ENCODE data around the gene CFAP53. TPM values are rescaled to one million over a fixed set of nuclear protein-coding genes. Genes with fewer than 3 reads are reported as not detected.

Gene CFAP53
- total and polyA plus RNA-seq, 12 donors = 0.09 to 0.44 (median 0.18) TPM; not detected in 4

DNA sequence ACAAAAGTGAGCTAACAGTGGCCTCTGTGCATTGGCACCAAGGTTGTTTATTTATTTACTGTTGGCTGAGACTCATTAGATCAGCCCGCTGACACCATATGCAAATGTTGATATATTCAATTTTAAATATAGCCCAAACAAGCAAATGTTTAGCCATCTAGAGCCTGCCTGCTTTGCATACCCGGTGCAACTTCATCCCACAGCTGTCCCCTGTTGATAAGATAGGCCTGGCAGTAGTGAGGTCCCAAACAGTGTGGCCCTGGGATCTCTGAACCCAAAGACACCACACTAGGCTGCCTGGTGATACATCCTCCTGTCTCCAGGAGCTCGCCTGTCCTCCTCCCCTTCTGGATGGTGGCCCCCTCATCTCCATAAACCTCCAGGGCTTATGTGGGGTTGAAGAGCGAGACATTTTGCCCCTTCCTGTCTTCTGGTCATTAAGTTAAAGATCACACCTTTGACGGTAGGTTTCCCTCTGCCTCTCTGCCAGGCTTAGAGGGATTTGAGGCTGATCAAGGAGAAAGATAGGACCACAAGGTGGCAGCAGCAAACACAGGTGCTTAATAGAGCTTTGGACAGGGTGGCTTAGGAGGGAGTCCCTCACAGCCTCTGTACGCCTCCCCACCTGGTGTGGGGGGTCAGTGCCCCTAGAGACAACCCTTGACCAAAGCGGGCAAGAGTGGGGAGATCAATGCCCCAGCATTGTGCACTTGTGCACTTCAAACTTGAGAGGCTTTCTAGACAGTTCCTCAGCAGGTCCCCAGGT is 47.7 kb downstream of the CFAP53 start:
- ATAC-seq (peak in 3 of 8 donors; percentile 29 to 52 (median 38)), DNase-seq (no peak)
- no peak overlapping the region for H3K4me3 ChIP-seq
- intact Hi-C loops (cut with DNase I) = loop anchor here in 7 of 10 donors (5.0 to 10.0 kb wide), 4 partner anchors 136 to 216 kb away; no protein-coding TSS in a partner anchor
- H3K9me3 ChIP-seq = peaks cover 0 to 33% (median 11%) of the 10 kb centered on the region in 11 donors
- 50 to 58% methylated on average over 7 of the region's 7 CpGs for WGBS, 2 donors
- TF ChIP-seq, protein P1, sequence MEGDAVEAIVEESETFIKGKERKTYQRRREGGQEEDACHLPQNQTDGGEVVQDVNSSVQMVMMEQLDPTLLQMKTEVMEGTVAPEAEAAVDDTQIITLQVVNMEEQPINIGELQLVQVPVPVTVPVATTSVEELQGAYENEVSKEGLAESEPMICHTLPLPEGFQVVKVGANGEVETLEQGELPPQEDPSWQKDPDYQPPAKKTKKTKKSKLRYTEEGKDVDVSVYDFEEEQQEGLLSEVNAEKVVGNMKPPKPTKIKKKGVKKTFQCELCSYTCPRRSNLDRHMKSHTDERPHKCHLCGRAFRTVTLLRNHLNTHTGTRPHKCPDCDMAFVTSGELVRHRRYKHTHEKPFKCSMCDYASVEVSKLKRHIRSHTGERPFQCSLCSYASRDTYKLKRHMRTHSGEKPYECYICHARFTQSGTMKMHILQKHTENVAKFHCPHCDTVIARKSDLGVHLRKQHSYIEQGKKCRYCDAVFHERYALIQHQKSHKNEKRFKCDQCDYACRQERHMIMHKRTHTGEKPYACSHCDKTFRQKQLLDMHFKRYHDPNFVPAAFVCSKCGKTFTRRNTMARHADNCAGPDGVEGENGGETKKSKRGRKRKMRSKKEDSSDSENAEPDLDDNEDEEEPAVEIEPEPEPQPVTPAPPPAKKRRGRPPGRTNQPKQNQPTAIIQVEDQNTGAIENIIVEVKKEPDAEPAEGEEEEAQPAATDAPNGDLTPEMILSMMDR (IDR thresholded peaks at IDR 0.05) = peak in 6 of 9 donors; percentile 24 to 39 (median 36)
- no peak overlapping the region for H3K27ac ChIP-seq
- peaks cover 0 to 6% (median 0%) of the 10 kb centered on the region in 9 donors for H3K4me1 ChIP-seq
- no peaks in the 10 kb centered on the region for H3K36me3 ChIP-seq
- H3K27me3 ChIP-seq = peaks cover 0 to 10% (median 0%) of the 10 kb centered on the region in 7 donors

DNA sequence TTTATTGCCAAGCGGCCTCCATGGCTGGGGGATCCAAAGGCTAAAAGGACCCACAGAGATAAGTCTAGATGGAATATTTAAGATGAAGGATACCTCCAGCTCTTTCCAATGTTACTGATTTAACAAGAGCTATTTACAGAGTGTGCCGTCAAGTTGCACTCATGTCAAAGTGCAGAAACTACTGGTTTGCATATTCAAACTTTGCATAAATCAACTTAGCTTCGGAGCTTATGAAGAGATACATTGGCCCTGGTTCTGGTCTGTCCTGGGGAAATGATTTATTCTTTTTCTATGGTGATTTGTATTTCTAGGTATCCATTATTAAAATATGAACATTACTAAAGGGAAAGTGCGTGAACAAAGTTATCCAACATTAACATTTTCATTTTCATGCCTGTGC is 57.0 kb downstream of the CFAP53 start:
- Histone ChIP-seq H3K27me3 (peaks cover 0 to 25% (median 17%) of the 10 kb centered on the region in 7 donors), H3K4me1 (no peaks in the 10 kb centered on the region), H3K9me3 (no peaks in the 10 kb centered on the region), H3K4me3 (no peak overlapping the region), H3K27ac (no peak overlapping the region), H3K36me3 (no peaks in the 10 kb centered on the region)
- DNase-seq (no peak), ATAC-seq (no peak)
- TF ChIP-seq, protein P1 (IDR thresholded peaks at IDR 0.05) = no peak
- intact Hi-C loops (cut with DNase I) = loop anchor here in 2 of 10 donors (10.0 kb wide), 1 partner anchor 265 kb away; no protein-coding TSS in a partner anchor
- 89 to 90% methylated on average over 4 of the region's 4 CpGs for WGBS, 2 donors

DNA sequence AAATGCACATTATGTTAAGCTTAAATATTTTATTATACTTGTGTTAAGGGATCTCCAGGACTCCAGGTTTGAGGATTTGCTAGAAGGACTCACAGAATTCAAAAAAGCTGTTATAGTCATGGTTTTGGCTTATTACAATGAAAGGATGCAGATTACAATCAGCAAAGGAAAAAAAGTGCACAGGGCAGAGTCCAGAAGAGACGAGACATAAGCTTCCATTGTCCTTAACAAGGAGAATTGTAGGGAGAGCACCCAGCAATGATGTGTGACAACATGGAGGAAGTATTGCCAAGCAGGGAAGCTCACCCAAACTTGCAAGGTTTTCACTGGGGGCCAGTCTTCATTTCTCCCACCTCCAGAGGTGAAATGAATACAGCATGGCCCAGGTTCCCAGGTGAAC is 58.6 kb downstream of the CFAP53 start:
- H3K36me3 ChIP-seq = no peaks in the 10 kb centered on the region
- WGBS, 2 donors = 36 to 38% methylated on average over 1 of the region's 1 CpG
- H3K4me3 ChIP-seq = no peak overlapping the region
- no peaks in the 10 kb centered on the region for H3K9me3 ChIP-seq
- intact Hi-C loops (cut with DNase I) = loop anchor here in 2 of 10 donors (10.0 kb wide), 1 partner anchor 263 kb away; no protein-coding TSS in a partner anchor
- DNase-seq = no peak
- ATAC-seq = no peak
- H3K27ac ChIP-seq = no peak overlapping the region
- TF ChIP-seq, protein P1 (IDR thresholded peaks at IDR 0.05) = no peak
- H3K27me3 ChIP-seq = peaks cover 0 to 34% (median 25%) of the 10 kb centered on the region in 7 donors
- H3K4me1 ChIP-seq = peaks cover 0 to 9% (median 0%) of the 10 kb centered on the region in 9 donors

DNA sequence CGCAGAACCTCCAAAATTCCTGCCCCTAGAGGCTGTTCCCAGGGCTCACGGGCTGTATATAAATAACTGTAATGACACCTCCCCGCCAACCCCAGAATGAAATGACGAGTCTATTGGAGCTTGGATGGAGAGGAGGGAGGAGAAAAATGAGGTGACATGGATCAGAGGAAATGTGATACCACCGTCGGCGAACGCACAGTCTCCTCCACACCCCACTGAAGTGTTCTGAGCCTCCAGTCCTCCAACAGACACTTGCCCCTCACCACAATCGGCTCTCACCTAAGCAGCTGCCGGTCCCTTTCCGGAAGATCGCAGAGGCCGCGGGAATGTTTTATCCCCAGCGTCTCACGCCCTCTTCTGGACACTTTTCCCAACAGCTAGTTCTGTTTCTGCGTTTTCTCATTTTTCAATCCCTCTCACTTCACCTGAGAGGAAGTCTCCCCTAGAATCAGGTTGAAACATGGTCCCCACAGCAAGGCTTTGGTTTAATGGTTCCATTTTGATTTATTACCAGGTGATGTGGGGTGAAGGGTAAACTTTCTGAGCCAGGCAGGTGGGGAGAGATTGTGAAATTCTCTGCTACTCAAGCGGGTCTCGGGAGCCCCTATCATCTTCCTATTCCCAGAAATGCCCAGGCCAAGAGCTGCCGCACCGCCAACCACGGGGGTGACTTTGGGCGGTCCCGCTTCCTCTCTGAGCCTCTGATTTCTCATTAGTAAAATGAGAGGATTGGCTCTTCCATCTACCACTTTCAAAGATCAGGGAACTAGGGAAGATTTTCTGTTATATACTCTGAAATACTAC is 62.3 kb downstream of the CFAP53 start:
- peak in 6 of 8 donors; percentile 39 to 66 (median 44) for ATAC-seq
- Histone ChIP-seq H3K4me3 (peak overlapping the region in 1 of 10 donors; percentile 10), H3K36me3 (no peaks in the 10 kb centered on the region), H3K4me1 (peaks cover 0 to 9% (median 0%) of the 10 kb centered on the region in 9 donors), H3K27me3 (peaks cover 0 to 47% (median 19%) of the 10 kb centered on the region in 7 donors), H3K27ac (no peak overlapping the region), H3K9me3 (peaks cover 0 to 13% (median 0%) of the 10 kb centered on the region in 11 donors)
- 20 to 22% methylated on average over 24 of the region's 24 CpGs for WGBS, 2 donors
- TF ChIP-seq, protein P1 (IDR thresholded peaks at IDR 0.05) = peak; percentile 13 to 68 (median 56)
- peak; percentile 14 to 22 for DNase-seq
- intact Hi-C loops (cut with DNase I) = loop anchor here in 3 of 10 donors (5.0 to 10.0 kb wide), 2 partner anchors 192 to 259 kb away; no protein-coding TSS in a partner anchor

All from heart right ventricle (tissue), 16 donors.